Effector memory CD4-positive, alpha-beta T cell (primary cell): Measurements from ENCODE around the gene PPP1R15B.
A peak's percentile ranks its signal among the peaks of the same experiment; 100 is the strongest.

Source experiments
- DNase-seq, 3 donors: peaks; one replicate each; pipeline ENCODE4 v3.0.0-alpha.2; 2020
- H3K27ac ChIP-seq: 2 replicates; pipeline ENCODE4 v1.7.0; 2013; ENCODE audit warnings: mild to moderate bottlenecking, low read length, moderate library complexity; ENCODE audit not compliant: insufficient read depth, poor library complexity, severe bottlenecking
- H3K27me3 ChIP-seq: replicated peaks from 2 replicates; pipeline ENCODE4 v1.7.0; 2013; ENCODE audit warnings: mild to moderate bottlenecking, low read length; ENCODE audit not compliant: insufficient read depth, control insufficient read depth, poor library complexity, severe bottlenecking
- H3K36me3 ChIP-seq: 2 replicates; pipeline ENCODE4 v1.7.0; 2013; ENCODE audit warnings: mild to moderate bottlenecking, low read length, moderate library complexity; ENCODE audit not compliant: control insufficient read depth, insufficient read depth
- H3K4me1 ChIP-seq: 2 replicates; pipeline ENCODE4 v1.7.0; 2013; ENCODE audit warnings: low read length, mild to moderate bottlenecking; ENCODE audit not compliant: control insufficient read depth, insufficient read depth, poor library complexity, severe bottlenecking
- H3K4me3 ChIP-seq: 2 replicates; pipeline ENCODE4 v1.7.0; 2013; ENCODE audit warnings: low read length, low read depth, mild to moderate bottlenecking; ENCODE audit not compliant: insufficient read depth, poor library complexity, severe bottlenecking
- H3K9me3 ChIP-seq: 2 replicates; pipeline ENCODE4 v1.7.0; 2013; ENCODE audit warnings: mild to moderate bottlenecking, low read length, moderate library complexity; ENCODE audit not compliant: control insufficient read depth

PPP1R15B gene

DNA sequence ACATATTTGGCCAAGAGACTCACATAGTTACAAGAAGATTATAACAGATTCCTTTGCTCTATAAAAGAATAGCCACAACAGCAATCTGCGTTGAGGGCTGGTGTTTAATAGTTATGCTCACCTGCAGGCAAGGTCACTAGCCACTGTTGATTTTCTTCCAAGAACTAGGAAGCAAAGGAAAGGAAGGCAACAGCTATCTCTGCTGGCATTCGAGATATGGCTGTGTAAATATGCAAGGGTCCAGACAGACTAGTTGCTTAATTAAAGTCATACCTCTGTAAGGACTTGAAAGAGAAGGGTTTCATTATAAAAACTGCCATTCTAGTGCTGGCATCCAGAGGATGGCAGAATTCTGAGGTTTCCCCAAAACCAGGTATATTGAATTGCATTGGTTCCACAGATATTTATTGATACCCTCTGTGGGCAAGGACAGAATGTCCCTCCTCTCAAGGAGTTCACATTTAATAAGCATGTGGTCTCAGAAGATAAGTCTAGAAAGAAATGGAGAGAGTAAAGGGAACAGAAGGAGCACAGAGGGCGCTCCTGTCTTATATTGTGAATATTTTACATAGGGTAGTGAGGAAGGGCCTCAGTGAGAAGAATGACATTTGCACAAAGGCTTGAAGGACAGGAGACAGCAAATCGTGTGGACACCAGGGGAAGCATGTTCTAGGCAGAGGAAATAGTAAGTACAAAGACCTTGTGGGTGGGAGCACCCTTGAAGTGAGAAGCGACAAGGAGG, 28.3 kb downstream of the PPP1R15B start:
- no peaks in the 10 kb centered on the region for H3K36me3 ChIP-seq
- no peaks in the 10 kb centered on the region for H3K9me3 ChIP-seq
- no peaks in the 10 kb centered on the region for H3K4me1 ChIP-seq
- no peak for DNase-seq
- H3K4me3 ChIP-seq, result no peak overlapping the region
- H3K27ac ChIP-seq, result no peak overlapping the region
- peaks cover 2% of the 10 kb centered on the region for H3K27me3 ChIP-seq

GRCh38 chr1:204382714-204383083, 28.9 kb downstream of the PPP1R15B start:
- no peaks in the 10 kb centered on the region for H3K9me3 ChIP-seq
- peak overlapping the region; percentile 41 for H3K4me3 ChIP-seq
- peaks cover 2% of the 10 kb centered on the region for H3K4me1 ChIP-seq
- DNase-seq, result no peak
- H3K27ac ChIP-seq, result no peak overlapping the region
- no peaks in the 10 kb centered on the region for H3K36me3 ChIP-seq
- H3K27me3 ChIP-seq, result peaks cover 5% of the 10 kb centered on the region

- Histone ChIP-seq H3K4me1 (peaks cover 6% of the 10 kb centered on the region), H3K27me3 (peaks cover 16% of the 10 kb centered on the region)
- no peak for DNase-seq
These were observed 31.3 kb downstream of the PPP1R15B start for GRCh38 chr1:204380293-204380831.

DNA sequence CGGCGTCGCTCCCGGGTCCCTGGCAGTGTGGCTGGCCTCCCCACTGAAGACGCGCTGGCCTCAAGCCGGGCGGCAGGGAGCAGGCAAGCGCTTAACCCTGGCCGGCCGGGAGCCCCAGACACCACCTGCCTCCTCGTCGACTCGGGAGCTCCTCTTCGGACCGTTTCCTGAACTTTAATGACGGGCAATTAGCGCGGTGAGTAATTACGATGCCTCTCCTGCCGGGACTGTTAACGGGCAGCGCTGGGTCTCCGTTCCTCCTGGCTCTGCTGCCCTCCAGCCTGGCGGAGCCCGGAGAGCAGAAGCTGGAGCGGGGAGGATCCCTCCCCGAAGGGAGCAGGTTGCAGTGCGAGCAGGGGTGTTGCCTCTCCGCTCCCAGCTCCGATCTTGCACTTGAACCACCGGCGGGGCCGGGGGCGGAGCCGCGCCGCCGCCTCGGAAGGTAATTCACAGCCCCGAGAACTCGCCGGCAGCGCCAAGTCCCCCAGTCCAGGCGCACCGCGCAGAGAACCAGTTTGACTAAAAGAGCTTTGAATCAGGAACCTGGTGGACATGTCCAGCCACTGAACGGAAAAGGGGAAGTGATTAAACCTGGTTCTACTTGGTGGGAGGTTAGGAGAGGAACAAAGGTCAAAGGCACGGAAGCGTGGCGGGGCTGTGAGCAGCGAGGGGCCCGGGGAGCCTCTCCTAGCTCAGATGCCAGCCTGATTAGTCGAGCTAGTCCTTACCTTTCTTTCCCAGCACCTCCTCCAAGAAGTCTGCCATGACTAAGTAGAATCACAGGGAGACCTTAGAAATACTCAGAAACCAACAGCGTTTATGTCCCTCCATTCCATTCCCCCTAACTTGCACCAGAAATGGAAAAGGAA, 33.6 kb downstream of the PPP1R15B start:
- Histone ChIP-seq H3K9me3 (no peaks in the 10 kb centered on the region), H3K36me3 (no peaks in the 10 kb centered on the region), H3K27me3 (peaks cover 16% of the 10 kb centered on the region), H3K27ac (no peak overlapping the region), H3K4me3 (peak overlapping the region; percentile 66), H3K4me1 (peaks cover 6% of the 10 kb centered on the region)
- peak in 2 of 3 donors; percentile 13 to 24 for DNase-seq

More at GRCh38 chr1:204380293-204380831, 31.3 kb downstream of the PPP1R15B start:
- H3K9me3 ChIP-seq, result no peaks in the 10 kb centered on the region
- no peak overlapping the region for H3K27ac ChIP-seq
- no peak overlapping the region for H3K4me3 ChIP-seq
- H3K36me3 ChIP-seq, result no peaks in the 10 kb centered on the region

- H3K27ac ChIP-seq, result no peak overlapping the region
- H3K9me3 ChIP-seq, result no peaks in the 10 kb centered on the region
- no peaks in the 10 kb centered on the region for H3K36me3 ChIP-seq
- H3K27me3 ChIP-seq, result peaks cover 16% of the 10 kb centered on the region
- DNase-seq, result no peak
- peak overlapping the region; percentile 66 for H3K4me3 ChIP-seq
- peaks cover 6% of the 10 kb centered on the region for H3K4me1 ChIP-seq
These were observed 34.5 kb downstream of the PPP1R15B start for GRCh38 chr1:204376919-204377799.

- Histone ChIP-seq H3K36me3 (no peaks in the 10 kb centered on the region), H3K4me1 (peaks cover 6% of the 10 kb centered on the region), H3K9me3 (no peaks in the 10 kb centered on the region), H3K4me3 (no peak overlapping the region), H3K27ac (no peak overlapping the region), H3K27me3 (peaks cover 16% of the 10 kb centered on the region)
- no peak for DNase-seq
These were observed 35.2 kb downstream of the PPP1R15B start for GRCh38 chr1:204376465-204376864.

- Histone ChIP-seq H3K36me3 (no peaks in the 10 kb centered on the region), H3K9me3 (no peaks in the 10 kb centered on the region), H3K4me1 (peaks cover 6% of the 10 kb centered on the region), H3K27ac (no peak overlapping the region), H3K4me3 (no peak overlapping the region), H3K27me3 (peaks cover 16% of the 10 kb centered on the region)
- DNase-seq, result no peak
These were observed 37.7 kb downstream of the PPP1R15B start for GRCh38 chr1:204373911-204374310.

DNA sequence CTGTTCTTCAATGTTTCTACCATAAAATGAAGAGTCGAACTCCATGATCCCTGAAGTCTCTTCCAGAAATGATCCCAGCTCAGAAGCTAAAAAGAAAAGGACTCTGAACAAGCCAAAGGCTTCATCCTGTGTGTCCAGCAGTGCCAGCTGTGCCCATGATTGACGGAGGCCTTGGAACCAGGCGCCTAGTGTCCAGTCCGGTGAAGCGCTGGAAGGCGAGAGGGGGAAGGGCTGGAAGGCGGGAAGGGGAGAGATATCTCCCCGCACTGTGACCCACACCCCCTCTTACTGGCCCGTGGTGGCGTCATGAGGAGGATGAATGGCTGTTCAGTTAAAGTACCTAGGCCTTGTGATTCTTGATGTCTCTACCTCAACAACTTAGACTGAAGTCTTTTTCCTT, 41.4 kb downstream of the PPP1R15B start:
- Histone ChIP-seq H3K9me3 (no peaks in the 10 kb centered on the region), H3K27ac (no peak overlapping the region), H3K4me1 (no peaks in the 10 kb centered on the region), H3K27me3 (no peaks in the 10 kb centered on the region), H3K36me3 (no peaks in the 10 kb centered on the region), H3K4me3 (no peak overlapping the region)
- DNase-seq, result no peak

- no peak overlapping the region for H3K4me3 ChIP-seq
- no peaks in the 10 kb centered on the region for H3K9me3 ChIP-seq
- no peak for DNase-seq
- no peaks in the 10 kb centered on the region for H3K36me3 ChIP-seq
- H3K27me3 ChIP-seq, result no peaks in the 10 kb centered on the region
- H3K27ac ChIP-seq, result no peak overlapping the region
- H3K4me1 ChIP-seq, result no peaks in the 10 kb centered on the region
These were observed 42.5 kb downstream of the PPP1R15B start for GRCh38 chr1:204368996-204369726.
